Testis (tissue), 2 donors: Measurements from ENCODE around the gene ADAM12.

Experiments
- CTCF ChIP-seq, 3 experiments: fragments of 450-650 bp in 2 of 3; fragments of 200-600 bp in 1 of 3; sonication (generic) in 1 of 3; IDR thresholded peaks; one replicate each; pipeline ENCODE4 v1.5.1; 2016 to 2019; ENCODE audit warnings: antibody characterized with exemption in 3 of 3, mild to moderate bottlenecking in 2 of 3, moderate library complexity in 1 of 3
- POLR2A ChIP-seq: fragments of 450-650 bp; IDR thresholded peaks from one replicate; pipeline ENCODE4 v1.6.1; 2017; ENCODE audit warnings: antibody characterized with exemption, mild to moderate bottlenecking, moderate library complexity

- TF ChIP-seq CTCF (IDR thresholded peaks at IDR 0.05) (no peak), POLR2A (no peak)
These were observed 272.4 kb downstream of the ADAM12 start for GRCh38 chr10:126115886-126116285.
